GM18951 (cell line): ENCODE data around the gene PHACTR3.

Experiments
- POLR2A ChIP-seq: IDR thresholded peaks from 4 replicates; pipeline ENCODE4 v1.6.1; 2011; ENCODE audit warnings: mild to moderate bottlenecking; ENCODE audit not compliant: insufficient read length, insufficient read depth; ENCODE audit errors: extremely low read depth
- in situ Hi-C: fragments of 300-500 bp; cut with MboI; formaldehyde crosslinking; loops from one replicate; pipeline ENCODE4 v1.12.0; 2022; ENCODE audit warnings: low sequenced_read_pairs, mixed read lengths, inconsistent platforms; ENCODE audit not compliant: unreplicated experiment

The PHACTR3 gene

DNA sequence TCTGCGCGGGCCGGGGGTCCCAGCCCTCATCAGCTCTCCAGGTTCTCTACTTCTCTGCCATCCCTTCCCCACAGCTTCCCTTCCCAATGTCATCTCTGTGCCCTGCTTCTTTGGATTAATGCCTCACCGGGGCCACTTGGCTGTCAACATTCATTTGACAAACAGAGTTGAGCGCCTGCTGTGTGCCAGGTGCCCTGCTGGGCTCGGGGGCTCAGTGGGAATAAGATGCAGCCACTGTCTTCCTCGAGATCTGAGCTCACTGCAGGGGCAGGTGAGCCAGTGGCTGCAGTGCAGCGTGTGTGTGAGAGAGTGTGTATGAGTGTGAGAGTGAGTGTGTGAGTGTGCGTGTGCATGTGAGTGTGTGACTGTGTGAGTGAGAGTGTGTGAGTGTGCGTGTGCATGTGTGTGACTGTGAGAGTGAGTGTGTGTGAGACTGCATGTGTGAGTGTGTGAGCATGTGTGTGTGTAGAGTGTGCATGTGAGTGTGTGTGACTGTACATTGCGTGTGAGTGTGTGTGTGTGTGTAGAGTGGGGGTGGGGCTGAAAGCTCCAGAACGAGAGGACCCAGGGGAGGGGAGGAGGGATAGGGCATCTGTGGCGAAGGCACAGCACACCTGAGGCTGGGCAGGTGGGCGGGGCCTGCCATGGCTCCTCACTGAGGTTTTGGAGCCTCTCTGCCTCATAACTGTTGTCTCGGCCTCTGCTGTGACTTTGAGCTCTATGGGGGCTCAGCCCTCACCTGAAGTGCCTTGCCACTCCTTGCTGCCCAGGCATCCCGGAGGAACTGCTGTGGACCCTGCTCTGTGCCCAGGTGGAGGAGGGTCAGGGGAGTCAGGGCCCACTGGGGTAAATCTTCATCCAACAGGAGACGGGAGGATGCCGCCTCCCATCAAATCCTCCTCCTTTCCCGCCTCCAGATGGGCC is 36.5 kb upstream of the PHACTR3 start:
- no peak for TF ChIP-seq POLR2A
- in situ Hi-C loops: no loop called here

DNA sequence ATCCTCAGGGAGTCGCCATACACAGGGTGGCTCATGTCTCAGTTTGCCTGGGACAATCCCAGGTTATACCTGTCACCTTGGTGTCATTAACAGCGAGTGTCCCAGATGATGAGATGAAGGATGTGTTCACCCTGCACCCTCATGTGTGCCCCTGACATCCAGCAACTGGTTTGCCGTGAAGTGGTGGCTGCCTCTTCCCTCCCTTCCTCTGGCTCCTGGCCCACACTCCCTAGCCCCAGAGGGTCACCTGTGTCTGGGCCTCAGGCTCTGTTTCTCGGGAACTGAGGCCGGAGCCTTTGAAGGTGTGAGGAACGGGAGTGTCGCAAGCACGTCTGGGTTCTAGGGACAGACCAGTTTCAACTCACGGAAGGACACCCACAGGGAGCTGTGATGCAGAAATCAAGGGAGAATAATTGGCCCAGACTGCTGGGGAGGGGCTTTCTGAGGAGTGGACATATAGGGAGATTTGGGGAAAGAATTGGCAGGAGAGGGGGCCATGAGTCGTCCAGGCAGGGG is 35.8 kb upstream of the PHACTR3 start:
- TF ChIP-seq POLR2A: no peak
- in situ Hi-C loops: no loop called here

DNA sequence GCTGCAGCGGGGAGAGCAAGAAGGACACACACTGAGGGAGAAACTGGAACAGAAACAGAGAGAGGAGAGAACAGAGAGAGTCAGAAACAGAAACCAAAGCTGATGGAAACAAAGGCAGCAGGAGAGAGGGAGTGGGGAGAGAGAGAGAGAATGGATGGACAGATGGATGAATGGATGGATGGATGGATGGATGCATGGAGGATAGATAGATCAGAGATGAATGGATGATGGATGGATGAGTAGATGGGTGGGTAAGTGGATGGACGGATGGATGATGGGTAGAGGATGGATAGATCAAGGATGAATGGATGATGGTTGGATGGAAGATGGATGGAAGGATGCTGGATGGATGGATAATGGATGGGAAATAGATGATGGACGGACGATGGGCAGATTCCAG is 35.0 kb upstream of the PHACTR3 start:
- in situ Hi-C loops: no loop called here
- no peak for TF ChIP-seq POLR2A

DNA sequence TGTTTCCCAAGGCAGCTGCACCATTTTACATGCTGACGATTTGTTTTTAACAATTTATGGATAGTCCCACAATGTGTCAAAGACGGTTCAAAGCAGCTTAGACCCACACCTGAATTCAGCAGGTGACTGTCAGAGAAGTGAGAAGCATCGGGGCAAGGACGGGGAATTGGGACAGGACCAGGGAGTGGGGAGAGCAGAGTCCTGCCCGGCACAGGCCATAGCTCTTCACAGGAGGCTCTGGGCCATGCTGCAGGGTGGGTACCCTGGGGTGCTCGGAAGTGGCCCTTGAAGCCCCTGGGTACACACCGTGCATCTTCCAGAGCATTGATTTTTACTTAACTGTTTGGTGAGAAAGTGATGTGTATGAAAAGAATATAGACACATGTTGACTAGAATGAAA is 33.2 kb upstream of the PHACTR3 start:
- TF ChIP-seq POLR2A: no peak
- in situ Hi-C loops: no loop called here

DNA sequence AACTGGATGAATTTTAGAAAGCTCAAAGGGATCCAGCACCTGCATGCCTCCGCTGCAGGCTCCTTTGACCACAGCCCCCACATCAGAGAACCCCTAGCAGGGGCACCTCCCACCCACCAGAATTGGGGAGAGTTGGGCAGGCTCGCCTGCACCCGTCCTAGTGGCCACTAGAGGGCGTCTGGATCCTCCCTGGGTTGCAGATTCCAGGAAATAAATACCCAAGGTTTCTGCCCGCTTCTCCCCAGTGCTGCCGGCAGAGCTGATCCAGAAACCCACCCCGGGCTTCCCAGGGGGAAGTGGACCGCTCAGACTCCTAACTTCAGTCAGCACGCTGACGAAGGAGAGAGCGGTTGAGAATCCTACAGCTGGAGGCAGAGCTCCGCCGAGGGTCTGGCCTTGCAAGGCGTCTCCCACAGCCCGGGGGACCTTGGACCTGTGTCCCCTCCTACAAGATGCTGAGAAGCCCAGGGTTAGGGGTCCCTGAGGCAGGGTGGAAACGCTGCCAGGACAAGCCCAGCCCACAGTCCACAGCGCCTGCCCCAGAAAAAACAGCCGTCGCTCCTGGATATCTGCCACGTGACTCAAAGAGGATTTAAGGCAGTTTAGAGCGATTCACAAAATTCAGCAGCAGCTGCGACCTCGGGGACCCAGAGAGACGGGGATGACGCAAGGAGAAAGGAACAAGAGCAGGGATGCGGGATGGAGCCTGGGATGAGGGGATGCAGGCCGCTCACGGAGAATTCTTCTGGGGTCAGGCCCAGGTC is 32.6 kb upstream of the PHACTR3 start:
- TF ChIP-seq POLR2A: no peak
- in situ Hi-C loops: no loop called here

DNA sequence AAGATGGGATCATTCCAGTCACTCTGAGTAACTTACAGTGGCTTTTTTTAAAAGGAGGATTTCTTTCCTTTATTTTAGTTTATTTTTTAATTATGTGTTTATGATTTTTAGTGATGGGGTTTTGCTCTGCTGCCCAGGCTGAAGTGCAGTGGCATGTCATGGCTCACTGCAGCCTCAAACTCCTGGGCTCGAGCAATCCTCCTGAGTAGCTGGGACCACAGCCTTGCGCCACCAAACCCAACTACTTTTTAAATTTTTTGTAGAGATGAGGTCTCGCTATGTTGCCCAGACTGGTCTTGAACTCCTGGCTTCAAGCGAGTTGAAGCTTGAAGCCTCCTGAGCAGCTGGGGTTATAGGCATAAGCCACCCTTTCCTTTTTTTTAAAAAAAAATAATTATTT is 31.8 kb upstream of the PHACTR3 start:
- in situ Hi-C loops: no loop called here
- no peak for TF ChIP-seq POLR2A

DNA sequence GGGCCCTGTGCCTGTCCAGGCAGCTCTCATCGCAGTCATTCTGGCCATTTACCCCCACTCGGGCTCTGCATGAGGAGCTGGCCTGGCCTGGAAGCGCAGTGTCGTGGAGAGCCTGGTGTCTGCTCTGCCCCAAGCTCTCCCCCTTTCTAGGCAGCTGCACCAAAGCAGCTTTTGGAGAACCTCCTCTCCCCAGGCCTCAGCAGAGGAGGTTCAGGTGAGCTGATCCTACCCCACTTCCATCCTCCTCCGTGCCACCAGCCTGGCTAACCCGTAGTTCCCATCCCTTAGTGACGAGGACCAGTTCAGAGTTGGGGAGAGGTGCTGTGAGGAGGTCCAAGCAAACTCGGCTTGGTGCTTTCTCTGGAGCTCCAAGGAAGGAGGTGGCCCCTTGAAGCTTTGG is 30.5 kb upstream of the PHACTR3 start:
- TF ChIP-seq POLR2A: no peak
- in situ Hi-C loops: no loop called here

DNA sequence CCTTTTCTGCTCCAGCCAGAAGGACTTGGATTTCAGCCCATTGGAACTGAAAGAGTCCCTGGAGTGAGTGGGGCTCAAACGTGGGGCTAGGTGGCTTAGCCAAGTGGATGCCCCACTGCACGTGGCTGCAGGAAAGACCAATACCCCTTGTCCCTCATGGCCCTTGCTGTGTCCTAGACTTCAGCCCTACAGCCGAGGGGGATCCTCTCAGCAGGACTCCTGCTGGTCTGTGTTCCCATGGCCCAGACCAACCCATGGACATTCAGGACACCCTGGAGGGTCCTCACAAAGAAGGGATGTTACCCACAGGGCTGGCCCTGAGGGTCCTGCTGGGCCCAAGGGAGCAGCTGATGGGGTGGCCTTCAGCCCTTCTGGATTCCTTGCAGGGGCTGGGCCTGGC is 30.0 kb upstream of the PHACTR3 start:
- no peak for TF ChIP-seq POLR2A
- in situ Hi-C loops: no loop called here

DNA sequence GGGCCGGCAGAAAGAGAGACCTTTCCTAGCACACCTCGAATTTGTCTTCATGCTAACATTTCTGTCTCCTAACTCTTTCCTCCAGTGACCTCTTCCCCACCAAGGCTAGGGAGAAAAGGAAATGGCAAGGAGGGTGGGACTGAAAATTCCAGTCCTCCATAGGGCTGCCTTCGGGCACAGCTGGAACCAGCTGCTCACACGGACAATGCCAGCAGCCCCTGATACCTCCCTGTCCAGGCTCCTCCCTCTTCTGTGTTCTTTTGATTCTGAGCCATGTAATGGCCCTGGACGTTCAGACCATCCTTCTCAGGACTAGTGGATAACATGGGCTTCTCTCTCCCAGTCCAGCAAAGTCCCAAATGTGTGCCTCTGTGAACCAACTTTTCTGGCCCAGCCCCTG is 29.1 kb upstream of the PHACTR3 start:
- in situ Hi-C loops: loop anchor here (25.0 kb wide), 1 partner anchor 187 kb away; no protein-coding TSS in a partner anchor
- TF ChIP-seq POLR2A: no peak

DNA sequence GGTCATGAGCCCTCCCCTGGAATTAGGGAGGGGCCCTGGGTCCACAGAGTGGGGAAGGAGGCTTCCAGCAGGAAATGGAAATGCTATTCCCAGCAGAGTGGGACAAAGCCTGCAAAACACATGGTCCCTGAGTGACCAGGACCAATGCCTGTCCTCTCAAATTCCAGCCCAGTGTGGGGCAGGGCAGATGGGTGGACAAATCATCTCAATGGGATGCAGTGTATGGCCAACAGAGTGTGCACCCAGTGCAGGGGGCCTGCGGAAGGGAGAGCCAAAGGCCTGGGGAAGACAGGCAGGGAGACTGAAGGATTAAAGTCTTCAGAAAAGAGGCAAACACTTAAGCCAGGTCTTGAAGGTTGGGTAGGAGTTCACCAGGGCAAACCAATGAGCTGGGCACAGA is 28.7 kb upstream of the PHACTR3 start:
- no peak for TF ChIP-seq POLR2A
- in situ Hi-C loops: loop anchor here (25.0 kb wide), 1 partner anchor 187 kb away; no protein-coding TSS in a partner anchor

DNA sequence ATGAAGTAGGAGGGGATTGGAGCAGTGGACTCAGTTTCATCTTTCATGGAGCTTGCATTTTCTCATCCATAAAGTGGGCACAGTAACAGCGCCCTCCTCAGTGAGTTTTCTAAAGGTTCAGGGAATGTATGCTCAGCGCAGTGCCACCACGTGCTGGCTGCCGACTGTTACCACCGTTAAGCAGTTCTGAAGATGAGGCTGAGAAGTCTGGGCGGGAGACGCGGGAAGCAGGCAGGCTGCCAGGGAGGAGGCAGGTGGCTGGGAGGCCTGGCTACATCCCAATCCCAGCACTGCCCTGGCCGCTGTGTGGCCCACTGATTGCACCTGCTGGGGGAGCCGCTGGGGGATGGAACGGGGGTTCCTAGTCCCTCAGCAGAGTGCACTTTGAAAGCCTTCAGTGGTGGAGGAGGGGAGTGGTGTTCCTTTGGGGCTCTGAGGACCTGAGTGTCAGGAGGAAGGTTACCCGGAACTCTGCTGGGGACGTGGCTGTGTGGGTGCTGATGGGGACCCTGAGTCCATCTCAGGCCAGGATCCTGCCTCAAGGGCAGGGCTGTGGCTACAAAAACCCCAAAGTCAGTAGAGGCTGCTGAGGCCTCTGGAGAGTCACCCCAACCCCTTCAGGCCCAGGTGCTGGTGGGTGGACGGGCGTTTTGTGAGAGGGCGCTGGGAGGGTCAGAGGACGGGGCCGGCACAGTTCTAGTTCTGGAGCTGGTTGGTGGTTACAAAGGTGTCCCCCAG is 28.0 kb upstream of the PHACTR3 start:
- in situ Hi-C loops: loop anchor here (25.0 kb wide), 1 partner anchor 186 kb away; no protein-coding TSS in a partner anchor
- TF ChIP-seq POLR2A: no peak

DNA sequence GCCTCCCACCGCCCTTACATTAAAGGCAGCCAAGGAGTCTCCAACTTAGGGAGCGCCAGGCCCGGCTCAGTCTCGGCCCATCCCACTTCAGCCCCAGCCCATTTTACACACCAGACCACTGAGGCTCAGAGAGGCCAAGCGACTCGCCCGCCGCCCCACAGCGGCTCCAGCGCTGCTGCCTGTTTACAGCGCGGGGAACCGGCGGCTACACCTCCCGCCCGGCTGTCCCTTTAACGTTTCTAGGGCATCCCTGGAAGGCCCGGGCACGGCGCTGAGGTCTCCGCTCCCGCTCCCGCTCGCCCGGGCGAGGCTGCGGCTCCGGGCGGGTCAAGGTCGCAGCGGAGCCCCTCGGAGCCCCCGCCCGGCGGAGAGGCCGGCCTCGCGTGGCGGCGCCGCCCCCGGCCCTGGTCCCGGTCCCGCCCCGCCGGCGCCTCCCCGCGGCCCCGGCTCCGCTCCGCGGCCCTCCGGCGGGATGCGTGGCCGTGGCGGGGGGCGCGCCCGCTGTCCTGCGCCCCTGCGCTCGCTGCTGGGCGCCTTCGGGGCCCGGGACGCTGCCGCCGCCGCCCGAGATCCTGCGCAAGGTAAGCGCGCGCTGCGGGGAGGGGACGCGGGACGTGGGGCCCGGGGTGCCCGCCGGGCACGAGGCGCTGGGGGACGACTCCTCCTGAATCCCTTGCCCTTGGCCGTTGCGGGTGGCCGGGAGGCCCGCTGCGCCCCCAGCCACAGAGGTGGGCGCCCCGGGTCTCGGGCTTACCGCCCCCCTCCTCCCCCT is 27.1 kb upstream of the PHACTR3 start:
- no peak for TF ChIP-seq POLR2A
- in situ Hi-C loops: loop anchor here (25.0 kb wide), 1 partner anchor 185 kb away; no protein-coding TSS in a partner anchor
